ENCODE measurements around the gene TOX2.

- no peak for TF ChIP-seq CTCF (IDR thresholded peaks at IDR 0.05)
- TF ChIP-seq SIN3A (IDR thresholded peaks at IDR 0.05; ENCODE audit: borderline replicate concordance, insufficient read depth, low read depth, low read length): no peak
- TF ChIP-seq POLR2AphosphoS5 (IDR thresholded peaks at IDR 0.05; ENCODE audit: low read depth, low read length): no peak
- TF ChIP-seq REST (IDR thresholded peaks at IDR 0.05; ENCODE audit: insufficient read depth in 1 of 2, low read depth in 2 of 2, low read length in 1 of 2): no peak
These were observed 121.3 kb downstream of the TOX2 start for GRCh38 chr20:44035924-44036323.

All from Panc1 (cell line).